Measurements from ENCODE around the gene ADAMTS20.

DNA sequence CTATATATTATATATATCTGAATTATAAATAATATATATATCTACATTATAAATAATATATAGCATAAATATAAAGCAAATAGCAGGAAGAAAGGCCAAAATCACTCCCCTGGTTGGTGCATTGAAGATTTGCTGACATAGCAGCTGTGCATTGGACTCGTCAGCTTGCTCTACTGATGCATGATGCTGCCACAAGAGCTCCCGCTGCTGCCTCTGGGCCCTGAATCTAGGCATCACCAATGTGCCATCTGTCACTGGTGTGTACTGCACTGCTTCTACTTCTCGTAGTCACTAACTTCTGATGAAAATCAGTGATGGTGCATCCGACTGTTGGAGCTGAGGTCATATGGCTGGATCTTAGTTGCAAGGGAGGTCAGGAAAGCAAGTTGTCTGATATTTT, 205.0 kb downstream of the ADAMTS20 start:
- no peak for TF ChIP-seq CTBP1 (IDR thresholded peaks at IDR 0.05; ENCODE audit: borderline replicate concordance)
- TF ChIP-seq FOXA1 (IDR thresholded peaks at IDR 0.05): no peak
- TF ChIP-seq ELF4 (IDR thresholded peaks at IDR 0.05): no peak
- TF ChIP-seq L3MBTL2 (conservative IDR thresholded peaks at IDR 0.05): no peak
- no peak for TF ChIP-seq SP1 (IDR thresholded peaks at IDR 0.05)
- TF ChIP-seq LEF1 (IDR thresholded peaks at IDR 0.05; ENCODE audit: borderline replicate concordance): no peak
- no peak for TF ChIP-seq TARDBP (IDR thresholded peaks at IDR 0.05)
- TF ChIP-seq, protein P1, sequence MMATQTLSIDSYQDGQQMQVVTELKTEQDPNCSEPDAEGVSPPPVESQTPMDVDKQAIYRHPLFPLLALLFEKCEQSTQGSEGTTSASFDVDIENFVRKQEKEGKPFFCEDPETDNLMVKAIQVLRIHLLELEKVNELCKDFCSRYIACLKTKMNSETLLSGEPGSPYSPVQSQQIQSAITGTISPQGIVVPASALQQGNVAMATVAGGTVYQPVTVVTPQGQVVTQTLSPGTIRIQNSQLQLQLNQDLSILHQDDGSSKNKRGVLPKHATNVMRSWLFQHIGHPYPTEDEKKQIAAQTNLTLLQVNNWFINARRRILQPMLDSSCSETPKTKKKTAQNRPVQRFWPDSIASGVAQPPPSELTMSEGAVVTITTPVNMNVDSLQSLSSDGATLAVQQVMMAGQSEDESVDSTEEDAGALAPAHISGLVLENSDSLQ (IDR thresholded peaks at IDR 0.05): no peak
- TF ChIP-seq NFRKB (IDR thresholded peaks at IDR 0.05): no peak
- no peak for TF ChIP-seq BHLHE40 (IDR thresholded peaks at IDR 0.05; ENCODE audit: borderline replicate concordance)
- TF ChIP-seq SUZ12 (IDR thresholded peaks at IDR 0.05): no peak
- TF ChIP-seq FOXM1 (IDR thresholded peaks at IDR 0.05; ENCODE audit: borderline replicate concordance): no peak
